22Rv1 (cell line): ENCODE results near the gene SUSD6.

Experiments used
- CTCF ChIP-seq: fragments of 450-650 bp; IDR thresholded peaks from 2 replicates; pipeline ENCODE4 v1.5.1; 2017; ENCODE audit warnings: mild to moderate bottlenecking
- ZFX ChIP-seq: fragments of 450-650 bp; IDR thresholded peaks from 2 replicates; pipeline ENCODE4 v1.6.1; 2017; ENCODE audit warnings: antibody characterized with exemption, borderline replicate concordance

DNA sequence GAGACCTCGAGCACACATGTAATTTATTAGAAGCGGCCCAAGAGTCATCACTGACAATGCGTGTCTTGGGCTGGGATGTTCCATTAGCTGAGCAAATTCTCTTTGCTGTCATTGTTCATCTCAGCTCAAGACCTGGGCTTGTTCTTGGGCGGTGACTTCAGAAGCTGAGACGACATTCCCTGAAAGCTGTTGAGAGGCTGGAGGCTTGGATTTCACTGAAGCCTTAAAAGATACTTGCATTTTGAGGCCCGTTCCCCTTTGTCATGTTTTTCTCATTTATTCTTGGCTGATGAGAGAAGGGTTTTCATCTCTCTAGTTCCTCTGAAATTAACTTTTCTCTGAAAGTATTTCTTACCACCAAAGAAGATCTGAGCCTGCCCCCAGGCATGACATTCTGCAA lies 16.6 kb upstream of the SUSD6 start:
- no peak for TF ChIP-seq CTCF
- no peak for TF ChIP-seq ZFX
